GM21825 (cell line): ENCODE data around the gene TIGD6.
"Not testable (repeated sequence)": the region's sequence is repeated elsewhere in the genome, so short reads cannot be mapped to it uniquely, and the experiment has no call there.

Experiments used
- ATAC-seq: cut with Tn5 transposase; IDR thresholded peaks from one replicate; pipeline ENCODE4 v1.9.1; 2021; ENCODE audit warnings: mild to moderate bottlenecking, moderate library complexity; ENCODE audit not compliant: unreplicated experiment

Gene TIGD6

DNA sequence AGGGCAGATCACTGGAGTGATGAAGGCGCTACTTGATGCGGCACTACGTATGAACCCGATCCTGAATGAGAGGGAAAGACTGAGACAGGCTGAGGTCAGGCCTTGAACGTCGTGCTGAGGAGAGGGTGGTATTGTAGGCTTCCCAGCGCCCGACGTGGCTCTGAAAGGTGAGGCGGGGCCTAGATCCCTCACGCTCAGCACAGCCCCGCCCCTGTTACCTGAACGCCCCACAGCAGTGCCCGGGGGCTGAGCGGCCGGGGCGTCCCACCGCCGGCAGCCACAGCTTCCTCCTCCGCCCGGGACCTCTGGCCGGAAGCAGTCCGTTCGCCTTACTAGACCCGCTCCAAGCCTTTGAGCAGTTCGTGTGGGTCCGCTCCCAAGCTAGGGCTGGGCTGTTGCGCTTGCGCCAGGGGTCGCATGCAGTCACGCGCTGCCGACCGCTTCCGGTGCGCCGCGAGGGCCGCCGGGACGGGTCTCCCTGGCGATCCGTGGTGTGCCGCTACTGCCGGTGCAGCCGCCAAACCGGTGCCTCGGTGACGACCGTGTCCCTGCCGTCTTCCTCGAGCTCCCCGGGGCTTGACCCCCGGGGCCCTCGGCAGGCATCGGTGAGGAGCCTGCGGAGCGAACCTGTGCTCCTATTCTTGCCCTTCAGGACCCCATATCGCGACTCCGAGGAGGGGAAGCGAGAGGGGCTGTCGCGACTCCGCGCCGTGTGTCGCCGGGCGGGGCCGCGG, at the start of gene TIGD6, which contains the start of gene HMGXB3:
Gene TIGD6 (minus strand): TSS at position 399 of the 734 bp plus-strand sequence. CDS start 4,306 bp downstream, outside the sequence.
Gene HMGXB3 (plus strand): TSS at position 484 of the 734 bp plus-strand sequence. CDS start 4,114 bp downstream, outside the sequence.
- peak; percentile 88 for ATAC-seq

DNA sequence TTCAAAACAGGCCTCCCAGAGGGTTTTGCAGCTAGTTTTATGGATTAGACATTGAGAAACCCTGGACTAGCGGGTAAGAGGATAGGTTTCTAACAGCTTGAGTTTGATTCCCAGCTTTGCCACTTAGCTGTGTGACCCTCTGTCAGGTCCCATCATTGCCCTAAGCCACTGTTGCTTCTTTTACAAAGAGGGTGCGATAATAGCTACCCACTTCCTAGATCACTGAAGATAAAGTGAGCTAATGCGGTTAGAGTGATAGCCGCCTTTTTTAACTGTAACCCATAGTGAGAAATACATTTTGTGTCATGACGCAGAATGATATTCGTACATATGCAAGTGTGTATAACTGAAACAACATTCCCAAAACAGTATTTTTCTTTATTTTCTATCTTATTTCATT, 45.6 kb upstream of the TIGD6 start:
- no peak for ATAC-seq

DNA sequence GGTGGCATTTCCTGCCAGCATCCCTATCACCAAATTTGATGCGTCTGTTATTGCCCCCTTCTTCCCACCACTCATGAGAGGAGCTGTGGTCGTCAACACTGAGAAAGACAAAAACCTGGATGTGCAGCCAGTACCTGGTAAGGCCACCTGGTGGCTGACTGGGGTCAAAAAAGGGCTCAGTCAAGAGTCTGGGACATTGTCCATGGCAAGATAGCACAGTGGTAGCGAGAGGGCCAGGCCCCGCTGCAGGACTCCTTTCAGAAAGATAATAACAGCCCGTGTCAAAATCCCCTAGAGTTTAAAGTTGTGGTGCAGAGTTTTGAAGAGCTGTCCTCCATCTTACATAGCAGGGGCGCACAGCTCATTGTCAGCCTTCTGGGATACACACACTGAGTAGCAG, 45.1 kb upstream of the TIGD6 start:
- no peak for ATAC-seq

GRCh38 chr5:150044712-150045111, 44.3 kb upstream of the TIGD6 start:
- ATAC-seq: no peak

DNA sequence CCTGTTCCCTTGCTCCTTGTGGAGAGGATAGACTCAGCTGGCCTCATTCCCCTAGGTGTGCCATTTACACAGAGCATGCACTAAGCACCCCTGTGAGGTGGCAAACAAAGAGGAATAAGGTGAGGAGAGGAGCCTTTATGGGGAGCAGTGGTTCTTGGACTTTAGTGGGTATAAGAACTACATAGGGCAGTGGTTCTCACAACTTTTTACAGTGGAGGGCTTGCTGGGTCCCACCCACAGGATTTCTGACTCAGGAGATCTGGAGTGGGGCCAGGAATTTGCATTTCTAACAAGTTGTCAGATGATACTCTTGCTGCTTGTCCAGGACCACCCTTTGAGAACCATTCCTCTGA, 43.9 kb upstream of the TIGD6 start:
- ATAC-seq: no peak

DNA sequence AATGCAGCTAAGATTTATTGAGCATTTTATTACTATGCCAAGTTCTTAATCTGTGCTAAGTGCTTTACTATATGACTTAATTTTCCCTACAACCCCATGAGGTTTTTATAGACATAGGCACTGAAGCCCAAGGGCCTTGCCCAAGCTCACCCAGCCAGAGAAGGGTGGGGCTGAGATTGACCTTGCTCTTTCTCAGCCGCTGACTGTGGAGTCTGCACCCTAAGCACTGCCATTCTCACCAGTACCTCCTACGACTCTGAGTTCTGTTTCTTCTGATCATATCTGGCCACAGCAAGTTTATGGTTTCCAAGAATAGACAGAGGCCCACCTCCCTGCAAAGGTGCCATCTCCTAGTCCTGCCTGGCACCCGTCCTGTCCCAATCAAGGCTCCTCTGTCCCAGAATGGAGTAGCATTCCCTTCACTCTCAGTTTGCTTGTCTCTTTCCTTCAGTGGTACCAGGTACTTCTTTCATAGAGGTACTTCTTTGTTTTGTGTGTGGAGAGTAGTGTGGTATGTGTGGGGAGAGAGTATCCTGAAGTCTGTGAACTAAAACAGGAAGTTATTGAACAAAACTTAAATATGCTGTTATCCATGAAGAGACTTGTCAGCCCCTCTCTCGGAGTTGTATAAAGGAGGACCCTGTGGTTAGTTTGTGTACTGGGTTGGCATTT, 43.3 kb upstream of the TIGD6 start:
- ATAC-seq: no peak

DNA sequence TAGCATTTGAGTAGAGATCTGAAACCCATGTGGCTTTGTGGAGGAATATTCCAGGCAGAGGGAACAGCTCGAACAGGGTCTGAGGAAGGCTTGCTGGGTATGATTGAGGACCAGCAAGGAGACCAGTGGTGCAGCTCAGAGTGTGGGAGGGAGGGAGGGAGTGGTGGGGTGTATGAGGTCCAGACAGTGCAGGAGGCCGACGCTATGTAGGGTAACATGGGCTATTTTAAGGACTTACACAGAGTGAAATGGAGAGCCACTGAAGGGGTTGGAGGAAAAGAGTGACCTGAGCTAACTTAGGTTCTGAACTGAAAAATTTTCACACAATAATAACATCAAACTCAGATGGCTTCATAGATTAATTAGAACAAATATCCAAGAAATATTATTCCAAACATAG, 42.0 kb upstream of the TIGD6 start:
- no peak for ATAC-seq

- no peak for ATAC-seq
These were observed 38.1 kb upstream of the TIGD6 start for GRCh38 chr5:150038547-150038946.

GRCh38 chr5:150036513-150036912, 36.1 kb upstream of the TIGD6 start:
- no peak for ATAC-seq

DNA sequence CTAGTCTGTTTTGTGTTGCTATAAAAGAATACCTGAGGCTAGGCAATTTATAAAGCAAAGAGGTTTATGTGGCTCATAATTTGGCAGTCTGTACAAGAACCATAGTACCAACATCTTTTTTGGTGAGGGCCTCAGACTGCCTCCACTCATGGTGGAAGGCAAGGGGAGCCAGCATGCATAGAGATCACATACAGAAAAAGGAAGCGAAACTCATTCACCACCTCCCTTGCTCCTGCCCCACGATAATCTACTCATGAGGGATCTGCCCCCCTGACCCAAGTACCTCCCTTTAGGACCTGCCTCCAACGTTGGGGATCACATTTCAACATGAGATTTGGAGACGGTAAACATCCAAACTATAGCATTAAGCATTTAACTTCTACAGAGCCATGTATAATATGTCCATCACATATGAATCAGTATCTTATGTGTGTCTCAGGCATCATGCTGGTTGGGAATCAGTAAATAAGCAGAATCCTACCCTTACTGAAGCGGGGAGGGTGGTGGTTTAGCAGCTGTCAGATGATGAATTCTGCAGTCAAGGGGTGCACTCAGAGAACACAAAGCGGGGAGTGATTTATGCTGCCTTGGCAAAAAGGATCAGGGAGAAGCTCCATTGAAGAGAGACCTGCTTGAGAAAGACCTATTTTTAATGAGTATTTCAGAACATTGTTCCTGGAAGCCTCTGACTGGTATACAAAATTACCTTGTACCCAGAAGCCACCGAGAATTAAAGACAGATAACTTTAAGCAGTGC, 34.9 kb upstream of the TIGD6 start:
- ATAC-seq: peak; percentile 96

- no peak for ATAC-seq
These were observed 34.2 kb upstream of the TIGD6 start for GRCh38 chr5:150034662-150035061.

DNA sequence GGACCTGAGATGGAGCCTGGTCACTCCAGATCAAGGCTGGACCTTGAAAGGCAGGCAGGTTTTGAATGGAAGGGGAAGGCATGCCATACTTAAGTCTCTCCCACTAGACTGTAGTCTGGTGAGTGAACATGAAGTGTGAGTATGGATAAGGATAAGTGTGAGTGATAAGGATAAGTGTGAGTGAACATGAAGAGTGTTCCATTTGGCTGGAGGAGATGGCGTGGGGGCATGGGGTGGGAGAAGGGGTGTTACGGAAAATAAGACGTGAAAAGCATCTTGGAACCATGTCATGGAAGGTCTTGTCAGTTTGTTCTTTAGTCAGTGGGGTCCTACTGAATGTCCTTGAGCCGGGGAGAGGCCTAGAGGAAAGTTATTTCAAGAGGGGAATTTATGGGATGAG, 32.9 kb upstream of the TIGD6 start:
- ATAC-seq: no peak

GRCh38 chr5:150028047-150028446, 27.6 kb upstream of the TIGD6 start:
- not testable (repeated sequence) for ATAC-seq

GRCh38 chr5:150026682-150027172, 26.3 kb upstream of the TIGD6 start:
- no peak for ATAC-seq

DNA sequence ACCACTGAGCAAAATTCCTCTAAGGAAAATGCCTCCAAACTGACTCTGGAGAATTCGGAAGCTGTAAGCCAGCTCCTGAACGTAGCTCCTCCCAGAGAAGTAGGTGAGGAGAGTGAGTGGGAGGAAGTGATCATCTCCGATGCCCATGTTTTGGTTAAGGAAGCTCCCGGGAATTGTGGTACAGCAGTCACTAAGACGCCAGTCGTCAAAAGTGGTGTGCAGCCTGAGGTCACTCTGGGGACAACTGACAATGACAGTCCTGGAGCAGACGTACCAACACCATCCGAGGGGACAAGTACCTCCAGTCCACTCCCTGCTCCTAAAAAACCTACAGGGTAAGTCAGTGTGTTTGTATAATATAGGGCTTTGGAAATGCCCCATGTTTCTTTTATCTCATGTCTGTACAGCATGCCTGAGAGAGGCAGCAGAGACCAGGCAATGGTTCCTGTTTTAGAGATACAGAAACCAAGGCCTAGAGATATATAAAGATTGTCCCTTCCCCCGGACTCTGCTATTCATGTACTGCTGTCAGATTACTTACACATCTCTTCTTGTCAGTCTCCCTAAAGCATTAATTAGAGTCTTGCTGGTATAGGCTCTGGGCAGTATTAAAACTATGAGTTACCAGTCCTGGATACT, 24.0 kb upstream of the TIGD6 start:
- ATAC-seq: no peak

GRCh38 chr5:150023136-150023535, 22.7 kb upstream of the TIGD6 start:
- ATAC-seq: no peak

- no peak for ATAC-seq
These were observed 22.2 kb upstream of the TIGD6 start for GRCh38 chr5:150022681-150023080.

DNA sequence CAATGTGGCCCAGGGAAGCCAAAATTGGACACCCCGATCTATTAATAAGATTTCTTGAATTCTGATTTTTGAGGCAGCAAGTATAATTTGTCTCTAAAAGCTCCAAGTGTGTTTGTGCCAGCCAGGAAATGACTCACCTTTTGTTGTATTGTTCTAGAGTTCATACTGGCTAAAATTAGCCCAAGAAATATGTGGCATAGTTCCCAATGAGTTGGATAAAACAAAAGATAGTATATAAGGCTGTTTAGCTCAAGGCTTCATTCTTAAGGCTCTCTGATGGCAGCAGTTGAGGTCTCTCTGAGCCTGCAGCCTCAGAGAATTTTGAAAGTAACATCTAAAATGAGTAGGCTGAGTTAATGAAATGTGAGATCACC, 21.7 kb upstream of the TIGD6 start:
- no peak for ATAC-seq

DNA sequence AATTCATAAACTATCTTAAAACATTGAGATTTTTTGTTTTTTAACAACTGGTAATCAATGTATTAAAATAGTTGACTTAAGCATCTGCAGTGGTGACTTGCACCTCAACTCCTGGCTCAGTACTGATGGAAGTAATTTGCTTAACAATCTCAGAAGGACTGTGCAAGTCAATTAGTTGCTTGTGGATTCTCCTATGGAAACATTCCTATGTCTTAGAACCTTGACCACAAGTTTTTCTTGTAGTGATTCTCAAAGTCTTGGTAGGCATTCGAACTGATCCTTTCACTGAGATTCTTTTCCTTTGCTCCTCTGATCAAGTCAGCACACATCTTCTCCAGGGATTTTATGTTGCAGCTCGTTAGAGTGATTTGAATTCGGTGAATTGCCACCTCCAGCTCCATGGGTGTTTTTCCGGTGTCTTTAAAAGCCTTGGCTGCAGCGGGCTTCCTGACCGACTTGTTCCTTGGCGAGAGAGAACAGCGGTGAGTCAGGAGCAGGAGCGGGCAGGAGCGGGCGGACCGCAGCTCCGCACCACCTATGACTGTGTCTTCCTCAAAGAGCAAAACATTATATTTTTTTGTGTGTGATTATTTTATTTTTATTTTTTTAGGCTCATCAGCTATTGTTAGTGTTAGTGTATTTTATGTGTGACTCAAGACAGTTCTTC, 21.2 kb upstream of the TIGD6 start:
- ATAC-seq: no peak

DNA sequence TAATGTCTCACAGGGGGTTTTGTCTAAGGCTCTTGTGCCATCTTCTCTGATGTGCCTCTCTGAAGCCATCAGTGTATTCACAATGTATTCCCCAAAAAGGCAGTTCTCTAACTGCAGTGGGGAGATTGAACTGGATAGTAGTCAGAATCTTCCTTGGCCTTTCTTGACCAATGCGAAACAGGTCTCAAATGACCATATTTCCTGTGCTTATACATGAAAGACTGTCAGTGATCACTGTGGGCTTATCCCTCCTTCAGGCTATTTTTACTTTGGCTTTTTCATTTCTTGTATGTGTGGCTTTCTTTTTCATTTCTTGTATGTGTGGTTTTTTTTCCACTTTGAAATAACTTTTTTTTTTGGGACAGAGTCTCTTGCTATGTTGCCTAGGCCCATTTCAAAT, 19.8 kb upstream of the TIGD6 start:
- no peak for ATAC-seq
